Stimulated activated CD4-positive, alpha-beta T cell treated with anti-CD3 and anti-CD28 coated beads, Interleukin-2, amount 100 ng/mL, for 24 hours (primary cell): ENCODE data around the gene LARGE1.
"Not testable (repeated sequence)": the region's sequence is repeated elsewhere in the genome, so short reads cannot be mapped to it uniquely, and the experiment has no call there.

Experiments
- DNase-seq, 2 donors: peaks; one replicate each; pipeline ENCODE4 v3.0.0-alpha.2; 2020

Gene LARGE1

DNA sequence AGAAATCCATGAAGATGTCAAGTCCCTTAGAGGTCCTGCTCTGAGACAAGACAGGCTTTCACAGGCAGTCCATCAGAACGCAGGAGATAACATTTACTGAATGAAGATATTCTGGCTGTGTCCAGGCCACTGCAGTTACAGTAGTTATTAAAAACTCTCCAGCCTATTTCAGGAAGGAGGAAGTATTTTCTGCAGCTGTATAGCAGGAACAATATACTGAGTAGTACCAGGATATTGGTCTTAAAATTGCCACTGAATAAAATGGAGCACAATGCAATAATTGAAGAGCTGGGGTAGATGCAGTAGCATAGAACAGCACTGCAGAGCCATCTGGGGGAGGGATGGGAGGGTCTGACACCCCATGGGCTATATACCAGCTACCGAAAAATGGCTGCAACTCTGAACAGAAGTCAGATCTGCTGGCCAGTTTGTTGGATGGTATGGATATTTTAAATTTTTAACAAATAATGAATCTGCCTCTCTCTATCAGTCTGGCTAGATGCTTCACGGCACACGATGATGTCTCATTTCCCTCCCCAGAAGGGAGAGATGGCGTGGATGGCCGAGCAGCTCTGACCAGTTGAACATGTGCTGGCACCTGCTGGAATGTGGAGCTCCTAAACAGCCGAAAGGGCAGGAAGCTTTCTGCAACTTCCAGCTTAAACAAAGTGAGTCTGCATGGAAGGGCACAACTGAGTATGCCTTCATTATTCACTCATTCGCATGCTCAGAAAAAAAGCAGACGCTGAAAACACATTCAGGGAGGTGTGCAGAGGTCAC is 520.0 kb downstream of the LARGE1 start:
- DNase-seq = no peak

DNA sequence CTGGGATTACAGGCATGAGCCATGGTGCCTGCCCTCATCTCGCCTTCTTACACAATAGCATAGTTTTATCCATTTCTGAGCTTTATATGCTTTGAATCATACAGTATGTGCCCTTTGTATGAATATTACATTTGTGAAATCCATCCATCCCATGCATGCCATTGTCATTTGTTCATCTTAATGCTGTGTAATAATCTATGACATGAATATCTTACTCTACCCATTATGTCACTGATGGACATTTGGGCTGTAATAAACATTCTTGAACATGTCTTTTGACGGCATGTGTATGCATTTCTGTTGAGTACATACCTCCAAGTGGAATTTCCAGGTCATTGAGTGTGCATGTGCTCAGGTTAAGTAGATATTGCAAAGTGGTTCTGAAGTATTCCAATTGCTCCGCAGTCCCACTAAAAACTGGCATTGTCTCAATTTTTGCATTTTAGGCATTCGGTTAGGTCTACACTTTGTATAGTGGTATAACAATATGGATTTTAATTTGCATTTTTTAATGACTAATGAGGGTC is 522.8 kb downstream of the LARGE1 start:
- no peak for DNase-seq

DNA sequence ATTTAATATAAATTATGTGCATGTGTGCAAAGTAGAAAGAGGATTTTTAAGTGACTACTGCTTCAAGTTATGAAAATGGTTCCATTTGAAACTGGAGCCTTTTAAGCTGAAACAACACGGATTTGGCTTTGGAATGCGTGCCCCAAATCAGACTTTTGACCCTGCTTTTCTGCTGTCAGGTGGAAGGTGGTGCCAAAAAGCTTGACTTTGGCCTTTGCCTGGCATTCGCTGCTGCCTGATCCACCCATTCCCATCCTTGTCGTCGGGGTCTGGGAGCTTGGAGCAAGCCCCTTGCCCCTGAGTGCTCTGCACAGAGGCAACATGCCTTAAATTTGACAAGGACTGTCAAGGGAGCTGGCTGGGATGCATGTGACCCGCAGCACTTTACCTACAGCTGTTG is 526.8 kb downstream of the LARGE1 start:
- DNase-seq = no peak

DNA sequence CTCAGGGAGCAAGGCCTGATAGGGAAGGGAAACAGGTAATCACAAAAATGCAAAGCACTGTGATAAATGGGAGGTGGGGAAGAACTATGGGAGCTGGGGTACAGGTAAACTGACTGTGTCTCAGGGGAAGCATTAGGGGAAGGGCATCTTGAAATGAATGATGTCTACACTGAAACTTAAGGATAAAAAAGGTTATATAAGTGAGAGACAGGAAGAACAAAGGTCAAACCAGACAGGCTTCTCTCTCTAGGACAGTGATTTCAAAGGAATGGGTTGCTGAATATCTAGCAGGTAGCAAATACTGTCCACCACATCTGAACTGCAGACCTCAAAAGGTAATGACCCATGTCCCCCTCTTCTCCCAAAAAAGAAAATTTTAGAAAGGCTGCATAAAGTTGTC is 529.0 kb downstream of the LARGE1 start:
- DNase-seq = no peak

DNA sequence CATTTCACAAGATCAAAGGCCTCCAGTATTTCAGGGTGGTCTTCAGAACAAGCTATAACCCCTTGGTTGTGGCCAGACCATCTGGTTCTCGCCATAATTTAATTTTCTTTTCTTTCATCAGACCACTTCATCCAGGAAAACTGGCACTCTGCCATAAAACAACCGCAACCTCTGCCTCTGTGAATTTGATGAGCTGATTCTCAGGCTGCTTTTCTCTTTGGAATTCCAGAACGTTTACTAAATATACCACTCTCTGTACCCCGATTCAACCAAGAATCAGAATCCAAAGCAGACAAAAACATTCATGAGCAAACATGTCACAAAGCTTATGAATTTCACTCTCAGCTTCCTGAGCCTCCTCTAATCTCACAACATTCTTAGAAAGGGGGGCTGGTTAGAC is 530.3 kb downstream of the LARGE1 start:
- no peak for DNase-seq

DNA sequence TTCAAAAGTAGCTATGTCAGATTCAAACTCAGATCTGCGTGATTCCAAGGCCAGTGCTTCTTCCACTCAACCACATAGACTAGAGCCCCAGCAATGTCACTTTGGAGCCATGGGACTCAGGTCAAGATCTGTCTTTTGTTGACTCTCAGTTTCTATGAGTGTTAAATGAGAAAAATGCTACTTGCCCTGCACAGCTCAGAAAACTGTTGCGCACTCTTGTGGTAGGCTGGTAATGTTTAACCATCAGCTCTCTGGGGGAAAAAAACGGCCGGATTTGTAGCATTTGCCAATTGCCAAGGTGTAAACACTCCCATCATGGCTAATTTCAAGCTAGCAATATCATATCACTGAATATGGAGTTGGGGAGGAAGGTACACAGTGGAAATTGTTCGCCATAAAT is 534.0 kb downstream of the LARGE1 start:
- no peak for DNase-seq

DNA sequence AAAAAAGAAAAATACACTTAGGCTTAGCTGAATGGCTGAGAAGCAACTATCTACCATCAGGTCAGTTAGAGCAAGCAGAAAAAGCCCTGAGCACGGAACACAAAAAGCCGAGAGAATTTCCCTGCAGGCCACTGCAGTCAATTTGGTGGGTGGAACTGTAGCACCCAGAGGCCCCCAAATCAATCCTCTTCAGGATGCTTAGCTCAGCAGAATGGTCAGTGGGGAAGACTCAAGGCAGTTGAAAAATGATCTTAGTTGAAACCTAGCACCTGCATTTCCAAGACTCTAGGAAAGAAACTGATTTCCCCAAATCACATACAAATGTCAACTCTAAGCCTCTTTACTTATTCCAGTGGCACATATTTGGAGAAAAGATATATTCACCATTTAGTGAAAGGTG is 534.7 kb downstream of the LARGE1 start:
- no peak for DNase-seq

DNA sequence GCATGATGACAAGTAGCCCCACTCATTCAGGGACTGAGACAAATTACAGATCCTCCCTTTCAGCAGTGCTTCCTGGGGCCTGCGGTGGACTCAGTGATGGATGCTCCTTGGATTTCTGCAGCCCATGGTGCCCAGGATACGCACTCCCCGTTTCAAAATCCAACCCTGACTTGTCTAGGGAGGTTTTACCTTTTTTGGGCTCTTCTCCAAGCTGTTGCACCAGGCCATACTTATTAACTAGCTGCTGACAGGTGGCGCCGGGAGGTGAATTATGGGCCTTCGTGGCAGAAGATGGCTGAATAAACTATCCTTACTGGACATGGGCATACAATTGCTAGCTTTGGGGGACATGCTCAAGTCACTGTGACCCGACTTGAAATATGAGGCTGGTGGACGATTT is 537.8 kb downstream of the LARGE1 start:
- DNase-seq = no peak

DNA sequence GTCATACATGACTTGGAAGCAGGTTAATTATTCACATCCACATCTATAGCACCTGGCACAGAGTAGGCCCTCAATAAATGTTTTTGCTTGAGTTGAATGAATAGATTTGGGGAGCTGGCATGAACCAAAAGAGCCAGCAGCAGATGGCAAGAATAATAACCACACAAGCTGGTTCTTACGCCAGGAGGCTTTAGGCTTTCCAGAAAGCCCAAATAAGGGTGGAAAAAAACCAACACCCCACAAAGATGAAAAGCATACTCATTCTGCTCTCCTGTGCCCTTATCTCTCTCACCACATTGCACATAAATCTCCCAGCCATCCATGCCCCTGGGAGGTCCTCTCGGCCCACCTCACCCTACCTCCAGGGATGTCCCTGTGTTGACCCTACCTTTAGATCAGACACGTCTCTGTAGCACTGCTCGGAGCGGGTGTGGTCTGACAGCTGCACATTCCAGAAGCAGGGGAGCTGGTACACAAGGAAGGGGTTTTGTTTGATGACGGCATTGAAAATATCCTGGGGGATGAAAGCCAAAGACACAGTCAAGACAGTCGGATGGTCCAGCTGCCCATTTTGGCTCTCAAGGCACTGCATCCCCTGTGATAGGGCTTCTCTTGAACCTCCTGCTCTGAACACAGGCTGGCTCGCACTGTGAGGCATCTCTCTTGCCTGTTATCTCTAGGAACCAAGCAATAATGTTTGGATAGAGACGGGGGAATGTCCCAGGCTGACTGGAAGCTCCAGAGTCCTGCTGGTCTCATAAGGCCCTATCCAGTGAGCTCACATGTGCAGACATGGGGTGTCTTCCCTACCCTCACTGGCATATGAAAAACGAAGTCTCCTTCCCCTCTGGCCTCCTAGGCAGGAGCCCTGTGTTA is 538.5 kb downstream of the LARGE1 start:
- DNase-seq = no peak

DNA sequence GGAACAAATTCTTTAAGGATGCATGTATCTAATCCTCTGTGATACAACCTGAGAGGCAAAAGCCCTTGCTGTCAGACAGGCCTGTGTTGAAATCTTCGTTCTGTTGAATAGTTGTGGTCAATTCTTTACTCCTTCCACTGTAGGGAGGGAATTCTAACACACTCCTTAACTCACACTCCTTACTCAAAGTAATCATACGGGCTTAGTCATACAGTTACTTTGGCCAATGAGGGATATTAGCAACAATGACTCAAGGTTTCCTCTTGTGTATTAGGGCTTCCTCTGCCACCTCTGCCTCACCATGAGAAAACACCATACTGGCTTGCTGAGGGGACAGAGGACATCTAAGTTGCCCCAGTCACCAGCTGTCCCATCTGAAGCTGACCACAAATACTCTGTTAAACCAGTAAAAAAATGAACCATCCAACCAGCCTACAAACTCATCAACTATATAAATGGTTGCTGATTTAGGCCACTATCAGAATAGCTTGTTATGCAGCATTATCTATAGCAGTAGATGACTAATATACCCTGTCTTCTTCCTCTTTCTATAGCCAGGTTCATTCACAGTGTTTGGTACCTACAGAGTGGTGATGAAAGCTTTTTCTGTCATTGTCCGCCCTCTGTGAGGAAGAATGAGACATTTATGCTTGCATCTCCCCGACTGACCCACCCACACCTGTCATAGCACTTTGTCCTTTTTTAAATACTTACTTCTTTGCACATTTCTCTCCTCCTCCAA is 539.3 kb downstream of the LARGE1 start:
- DNase-seq = no peak

DNA sequence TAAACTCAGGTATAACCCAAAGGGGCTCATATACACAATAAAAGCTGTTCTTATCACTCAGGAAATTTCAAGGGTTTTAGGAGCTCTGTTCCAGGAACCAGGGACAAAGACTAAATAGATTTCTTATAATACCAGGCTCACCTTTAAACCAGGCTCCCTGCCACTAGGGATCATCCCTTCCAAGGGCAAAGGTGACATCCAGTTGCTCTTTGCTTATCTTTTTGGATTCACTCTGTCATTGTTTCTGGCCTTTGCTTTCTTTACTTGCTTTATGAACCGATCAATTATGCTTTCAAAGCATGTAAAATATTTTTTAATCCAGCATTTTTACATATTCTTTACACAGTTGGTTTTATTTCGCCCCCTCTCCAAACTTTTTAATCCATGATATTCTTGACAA is 540.4 kb downstream of the LARGE1 start:
- no peak for DNase-seq

DNA sequence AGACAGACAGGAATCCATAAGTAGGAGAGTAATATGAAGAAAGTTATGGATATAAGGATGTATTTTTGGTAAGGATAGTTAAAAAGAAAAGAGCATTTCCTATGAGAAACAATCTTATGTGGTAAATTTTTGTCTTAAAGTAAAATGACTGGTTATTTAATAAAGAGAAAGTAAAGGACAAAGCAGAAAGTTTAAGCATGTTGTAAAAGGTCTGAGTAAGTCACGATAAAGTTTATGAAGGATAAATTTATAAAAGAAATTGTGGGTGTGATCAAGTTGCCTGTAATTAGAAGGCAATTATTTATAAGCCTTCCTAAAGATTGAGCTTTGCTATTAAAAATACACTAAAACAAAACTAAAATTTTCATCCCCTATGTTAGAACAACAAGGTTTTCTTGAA is 547.4 kb downstream of the LARGE1 start:
- no peak for DNase-seq

DNA sequence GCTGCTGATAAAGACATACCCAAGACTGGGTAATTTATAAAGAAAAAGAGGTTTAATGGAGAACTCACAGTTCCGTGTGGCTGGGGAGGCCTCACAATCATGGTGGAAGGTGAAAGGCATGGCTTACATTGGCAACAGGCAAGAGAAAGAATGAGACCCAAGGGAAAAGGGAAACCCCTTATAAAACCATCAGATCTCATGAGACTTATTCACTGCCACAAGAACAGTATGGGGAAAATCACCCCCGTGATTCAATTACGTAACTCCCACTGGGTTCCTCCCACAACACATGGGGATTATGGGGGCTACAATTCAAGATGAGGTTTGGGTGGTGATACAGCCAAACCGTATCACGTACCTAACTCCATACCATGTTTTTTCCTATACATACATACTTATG is 557.0 kb downstream of the LARGE1 start:
- DNase-seq = not testable (repeated sequence)

DNA sequence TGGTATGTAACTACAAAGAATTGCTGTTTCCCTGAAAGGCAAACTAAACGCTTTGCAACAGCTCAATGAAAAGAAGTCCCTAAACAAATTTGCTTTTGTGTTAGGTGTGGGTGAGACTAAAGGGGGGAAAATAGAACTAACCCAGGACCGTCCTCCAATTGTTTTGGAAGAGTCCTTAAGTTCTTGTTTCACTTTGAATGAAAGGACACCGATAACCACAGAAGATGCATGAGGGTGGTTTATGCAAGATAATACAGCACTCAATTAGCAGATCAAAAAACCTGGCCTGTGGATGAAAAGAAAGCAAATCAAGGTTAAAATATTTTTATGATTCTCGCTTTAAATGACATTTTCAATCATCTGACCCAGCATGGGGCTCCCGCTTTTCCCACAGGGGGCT is 557.6 kb downstream of the LARGE1 start:
- DNase-seq = no peak

DNA sequence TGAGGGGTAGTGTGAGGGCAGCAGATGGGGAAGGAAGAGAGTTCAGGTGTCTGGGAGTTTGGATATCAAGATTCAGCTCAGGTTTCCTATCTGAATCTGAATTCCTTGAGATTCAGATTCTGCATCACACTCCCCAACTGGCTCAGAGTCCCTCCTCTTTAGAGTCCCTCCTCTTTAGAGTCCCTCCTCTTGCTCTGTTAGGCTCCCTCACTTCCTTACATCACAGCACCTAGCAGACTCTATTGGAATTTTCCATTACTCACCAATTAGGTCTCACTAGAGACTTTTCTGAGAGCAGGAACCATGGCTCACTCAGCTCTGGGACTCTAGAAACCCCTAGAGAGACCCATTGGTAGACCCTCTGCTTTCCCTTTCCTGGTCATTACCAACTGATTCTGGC is 558.7 kb downstream of the LARGE1 start:
- DNase-seq = no peak

DNA sequence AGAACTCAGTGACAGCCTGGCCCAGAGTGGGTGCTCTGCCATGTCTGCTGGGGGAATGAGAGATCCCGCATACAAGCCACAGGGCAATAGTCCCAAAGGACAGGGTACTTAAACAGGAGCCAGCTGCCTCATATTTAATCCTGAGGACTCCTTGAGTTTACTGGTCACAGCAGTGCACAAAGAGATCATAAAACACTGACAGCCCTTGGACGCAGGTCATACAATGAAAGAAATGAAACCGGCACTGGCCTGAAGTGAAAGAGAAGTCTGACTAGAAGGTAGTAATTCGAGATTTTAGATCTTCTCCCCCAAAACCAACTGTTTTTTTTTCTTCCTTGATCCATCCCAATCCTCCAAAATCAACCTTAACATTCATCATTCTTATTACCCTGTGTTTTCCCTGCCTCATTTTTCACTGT is 562.3 kb downstream of the LARGE1 start:
- no peak for DNase-seq

DNA sequence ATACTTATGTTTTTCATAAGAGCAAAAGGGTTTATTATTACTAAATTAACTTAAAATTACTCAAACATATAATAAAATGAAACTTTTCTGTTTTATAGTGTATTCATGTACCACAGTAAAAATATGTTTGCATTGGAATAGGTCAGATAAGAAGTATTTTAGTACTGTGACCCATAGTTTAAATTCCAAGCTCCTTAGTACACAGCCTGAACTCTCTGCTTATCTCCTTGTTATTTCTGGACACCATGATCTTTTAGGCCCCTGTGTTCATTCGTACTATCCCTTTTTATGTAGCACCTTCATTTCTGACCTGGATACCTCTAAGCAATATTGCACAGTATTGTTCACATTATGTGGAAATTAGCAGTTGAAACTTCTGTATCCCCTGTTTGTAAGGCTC is 565.3 kb downstream of the LARGE1 start:
- DNase-seq = no peak

DNA sequence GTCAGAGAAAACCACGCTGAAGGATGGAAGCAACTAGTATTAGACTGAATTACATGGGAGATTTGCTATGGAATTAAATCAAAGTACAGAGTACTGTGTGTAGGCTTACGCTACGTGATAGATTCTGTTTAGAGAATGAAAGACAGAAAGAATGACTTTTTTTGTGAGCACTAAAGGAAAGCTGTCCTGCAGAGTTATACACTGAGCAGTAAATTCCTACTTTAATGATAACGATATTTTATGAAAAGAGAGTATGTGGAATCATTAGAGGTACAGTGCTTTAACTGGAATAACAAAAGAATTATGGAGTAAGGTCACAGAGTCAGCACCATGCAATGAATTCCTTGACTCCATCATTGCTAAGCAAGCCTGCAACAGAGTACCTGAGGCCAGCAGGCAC is 566.8 kb downstream of the LARGE1 start:
- DNase-seq = no peak

DNA sequence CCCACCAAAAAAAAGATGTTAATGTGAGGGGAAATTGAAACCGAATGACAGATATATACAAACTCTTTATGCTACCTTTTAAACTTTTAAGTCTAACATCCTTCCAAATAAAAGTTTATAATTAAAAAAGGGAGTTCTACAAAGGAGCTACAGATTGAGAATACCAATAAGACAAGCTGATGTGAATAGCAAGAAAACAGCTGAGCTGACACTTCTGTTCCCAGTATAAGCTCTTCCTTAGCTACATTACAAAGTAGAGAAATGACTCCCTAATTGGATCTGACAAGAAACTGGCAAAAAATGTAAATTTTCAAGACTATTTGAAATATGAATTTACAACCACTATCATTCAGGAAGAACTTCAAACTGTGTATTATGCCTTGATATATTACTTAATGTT is 567.5 kb downstream of the LARGE1 start:
- no peak for DNase-seq

DNA sequence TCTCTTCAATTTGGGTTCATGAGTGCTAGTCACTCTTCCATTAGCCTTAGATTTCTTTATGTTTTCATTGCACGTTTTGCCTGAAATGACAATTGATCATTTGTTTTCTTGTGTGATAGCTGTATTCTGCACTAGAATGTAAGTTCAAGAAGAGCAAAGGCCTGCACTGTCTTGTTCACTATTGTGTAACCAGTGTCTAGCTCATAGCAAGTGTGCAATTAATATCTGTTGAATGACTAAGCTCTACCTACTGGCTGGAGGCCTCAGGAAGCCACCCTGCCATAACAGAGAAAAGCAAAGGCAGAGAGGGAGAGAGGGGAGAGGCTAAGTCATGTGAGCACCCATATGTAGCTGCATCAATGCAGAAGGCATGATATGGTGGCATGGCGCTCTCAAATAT is 569.3 kb downstream of the LARGE1 start:
- no peak for DNase-seq

DNA sequence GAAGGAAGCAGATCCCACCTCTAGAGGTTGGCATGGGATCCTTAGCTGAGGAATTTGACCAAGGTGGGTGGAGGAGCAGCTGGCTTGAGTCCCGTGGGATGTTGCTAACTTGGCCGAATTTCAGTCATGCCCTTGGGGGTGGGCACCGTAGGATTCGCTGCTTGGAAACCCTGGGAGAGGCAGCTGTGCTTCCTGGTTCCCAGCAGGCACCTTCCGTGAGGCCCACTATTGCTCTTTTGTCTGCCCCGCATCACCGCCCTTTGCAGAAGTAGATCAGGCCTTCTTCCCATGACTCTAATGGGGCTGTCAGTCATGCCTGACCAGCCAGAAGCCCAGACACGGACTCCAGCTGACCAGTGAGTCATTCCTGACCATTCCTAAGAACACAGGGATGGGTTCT is 569.8 kb downstream of the LARGE1 start:
- DNase-seq = no peak

DNA sequence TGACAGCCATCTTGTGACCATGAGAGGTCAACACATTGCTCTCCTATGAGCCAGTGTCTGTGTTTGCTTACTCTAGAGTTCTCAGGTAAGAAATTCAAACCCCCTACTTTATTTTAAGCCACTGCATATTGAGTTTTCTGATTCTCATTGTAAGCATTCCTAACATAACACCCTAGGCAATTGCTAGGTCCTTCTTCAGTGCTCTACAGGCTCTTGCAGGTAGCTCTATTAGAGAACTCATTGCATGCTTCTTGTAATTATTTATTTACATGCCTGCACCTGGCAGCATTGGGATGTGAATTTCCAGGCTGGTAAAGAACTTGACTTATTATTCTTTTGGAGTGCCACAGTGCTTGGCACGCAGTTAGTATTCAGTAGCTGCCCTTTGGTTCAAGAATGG is 573.3 kb downstream of the LARGE1 start:
- no peak for DNase-seq

DNA sequence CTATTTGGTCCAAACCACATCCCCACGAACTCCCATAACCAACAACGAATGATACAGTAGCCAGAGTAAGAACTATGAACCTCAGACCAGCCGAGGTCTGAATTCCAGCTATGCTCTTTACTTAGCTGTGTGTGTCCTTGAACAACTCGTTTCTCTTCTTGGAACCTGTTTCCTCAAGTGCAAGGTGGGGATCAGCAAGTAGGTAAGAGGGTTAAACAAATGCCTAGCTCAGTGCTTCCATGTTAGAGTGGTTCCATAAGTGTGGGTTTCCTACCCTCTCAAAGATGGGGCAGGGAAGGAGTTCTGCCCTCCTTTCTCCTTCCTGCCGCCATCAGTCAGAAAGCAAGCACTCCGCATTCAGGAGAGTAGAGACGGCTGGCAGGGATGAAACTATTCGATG is 578.7 kb downstream of the LARGE1 start:
- DNase-seq = no peak
